ENCODE results near the gene SIGLEC1. TPM values are rescaled to one million over a fixed set of nuclear protein-coding genes. Genes with fewer than 3 reads are reported as not detected.

SIGLEC1 gene
- total and polyA plus RNA-seq, 2 donors from 2014 or later, result 2.4 to 20.2 TPM

- H3K9ac ChIP-seq (ENCODE audit: low read length in 3 of 3), result no peak overlapping the region
- H3K4me3 ChIP-seq (ENCODE audit: low read length in 3 of 3), result no peak overlapping the region
- intact Hi-C loops (cut with DNase I), result no loop called here
- H3K9me3 ChIP-seq (ENCODE audit: control insufficient read depth in 2 of 3, insufficient read depth in 1 of 3, low read length in 3 of 3), result no peaks in the 10 kb centered on the region
- no peak for FAIRE-seq
- H3K27ac ChIP-seq (ENCODE audit: low read depth in 2 of 2, low read length in 2 of 2), result no peak overlapping the region
- H3K36me3 ChIP-seq (ENCODE audit: control insufficient read depth in 2 of 3, insufficient read depth in 3 of 3, low read length in 3 of 3), result no peaks in the 10 kb centered on the region
- no peak for TF ChIP-seq CTCF (IDR thresholded peaks at IDR 0.05; ENCODE audit: borderline replicate concordance, extremely low read depth, insufficient read depth)
- H3K27me3 ChIP-seq (ENCODE audit: control insufficient read depth, insufficient read depth, low read length), result no peaks in the 10 kb centered on the region
- no peaks in the 10 kb centered on the region for H3K4me1 ChIP-seq (ENCODE audit: control insufficient read depth in 2 of 3, insufficient read depth in 2 of 3, low read depth in 1 of 3, low read length in 3 of 3)
- DNase-seq, result peak in 1 of 5 donors; percentile 63
Measured at GRCh38 chr20:3693376-3693775, 19.0 kb downstream of the SIGLEC1 start.

DNA sequence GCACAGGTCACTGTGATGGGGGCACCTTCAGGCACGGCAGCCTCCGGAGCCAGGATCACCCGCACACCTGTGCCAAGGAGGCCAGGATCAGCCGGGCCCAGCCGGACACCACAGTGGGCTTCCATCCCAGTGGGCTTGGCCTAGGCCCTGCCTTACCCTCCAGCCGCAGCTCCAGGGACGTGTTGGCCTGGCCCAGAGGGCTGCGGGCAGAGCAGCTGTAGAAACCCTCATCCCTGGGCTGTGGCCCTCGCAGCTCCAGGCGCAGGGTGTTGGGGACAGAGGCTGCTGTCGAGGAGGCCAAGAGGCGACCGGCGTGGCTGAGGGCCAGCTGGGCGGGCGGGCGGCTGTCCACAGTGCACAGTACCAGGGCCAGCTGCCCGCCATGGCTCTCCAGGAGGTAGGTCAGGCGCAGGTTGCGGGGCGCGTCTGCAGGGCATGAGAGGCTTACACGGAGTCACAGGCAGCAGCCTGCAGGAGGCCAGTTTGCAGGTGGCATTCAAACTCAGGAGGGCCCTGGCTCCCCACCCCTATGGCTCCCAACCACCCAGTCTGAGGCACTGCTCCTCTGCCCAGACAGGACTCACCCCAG, 19.6 kb downstream of the SIGLEC1 start:
- no peaks in the 10 kb centered on the region for H3K9me3 ChIP-seq (ENCODE audit: control insufficient read depth in 2 of 3, insufficient read depth in 1 of 3, low read length in 3 of 3)
- DNase-seq (no peak), FAIRE-seq (no peak)
- H3K4me3 ChIP-seq (ENCODE audit: low read length in 3 of 3), result no peak overlapping the region
- TF ChIP-seq CTCF (IDR thresholded peaks at IDR 0.05; ENCODE audit: borderline replicate concordance, extremely low read depth, insufficient read depth), result no peak
- intact Hi-C loops (cut with DNase I), result no loop called here
- H3K27me3 ChIP-seq (ENCODE audit: control insufficient read depth, insufficient read depth, low read length), result no peaks in the 10 kb centered on the region
- no peaks in the 10 kb centered on the region for H3K4me1 ChIP-seq (ENCODE audit: control insufficient read depth in 2 of 3, insufficient read depth in 2 of 3, low read depth in 1 of 3, low read length in 3 of 3)
- no peak overlapping the region for H3K9ac ChIP-seq (ENCODE audit: low read length in 3 of 3)
- H3K36me3 ChIP-seq (ENCODE audit: control insufficient read depth in 2 of 3, insufficient read depth in 3 of 3, low read length in 3 of 3), result no peaks in the 10 kb centered on the region
- H3K27ac ChIP-seq (ENCODE audit: low read depth in 2 of 2, low read length in 2 of 2), result no peak overlapping the region

- no peak overlapping the region for H3K27ac ChIP-seq (ENCODE audit: low read depth in 2 of 2, low read length in 2 of 2)
- no peak for FAIRE-seq
Measured at GRCh38 chr20:3691897-3692296, 20.5 kb downstream of the SIGLEC1 start.

More at GRCh38 chr20:3691897-3692296, 20.5 kb downstream of the SIGLEC1 start:
- H3K36me3 ChIP-seq (ENCODE audit: control insufficient read depth in 2 of 3, insufficient read depth in 3 of 3, low read length in 3 of 3), result no peaks in the 10 kb centered on the region
- H3K9me3 ChIP-seq (ENCODE audit: control insufficient read depth in 2 of 3, insufficient read depth in 1 of 3, low read length in 3 of 3), result no peaks in the 10 kb centered on the region
- no peaks in the 10 kb centered on the region for H3K4me1 ChIP-seq (ENCODE audit: control insufficient read depth in 2 of 3, insufficient read depth in 2 of 3, low read depth in 1 of 3, low read length in 3 of 3)
- peak in 1 of 5 donors; percentile 63 for DNase-seq
- intact Hi-C loops (cut with DNase I), result no loop called here
- no peak overlapping the region for H3K4me3 ChIP-seq (ENCODE audit: low read length in 3 of 3)
- no peaks in the 10 kb centered on the region for H3K27me3 ChIP-seq (ENCODE audit: control insufficient read depth, insufficient read depth, low read length)
- H3K9ac ChIP-seq (ENCODE audit: low read length in 3 of 3), result no peak overlapping the region
- no peak for TF ChIP-seq CTCF (IDR thresholded peaks at IDR 0.05; ENCODE audit: borderline replicate concordance, extremely low read depth, insufficient read depth)
